AG04450 (cell line): Measurements from ENCODE around the gene DCAF7. TPM values are rescaled to one million over a fixed set of nuclear protein-coding genes. Genes with fewer than 3 reads are reported as not detected.

Source experiments
- CTCF ChIA-PET: fragments of 300-600, 350-600 bp; formaldehyde crosslinking; extraction: SDS; loops from one replicate; lab custom pipeline; 2022; ENCODE audit warnings: antibody characterized with exemption, inconsistent platforms; lab: Charles Lee
- POLR2A ChIA-PET: fragments of 350-600 bp; formaldehyde crosslinking; extraction: SDS; loops from one replicate; lab custom pipeline; 2021; ENCODE audit warnings: antibody characterized with exemption, inconsistent platforms; lab: Yijun Ruan, JAX
- DNase-seq: peaks from one replicate; pipeline ENCODE4 v3.0.0-alpha.2; 2011; ENCODE audit warnings: low read depth, low spot score
- H3K27ac ChIP-seq: one replicate; pipeline ENCODE4 v1.5.1; 2012; ENCODE audit warnings: low read depth, low read length, control low read depth
- H3K27me3 ChIP-seq: one replicate; pipeline ENCODE4 v1.6.0; 2012; ENCODE audit warnings: low read length; ENCODE audit not compliant: control insufficient read depth, insufficient read depth
- H3K4me3 ChIP-seq: 2 replicates; pipeline ENCODE4 v1.5.1; 2011; ENCODE audit warnings: mild to moderate bottlenecking, low read depth, low read length, control low read depth
- H3K9me3 ChIP-seq: 2 replicates; pipeline ENCODE4 v1.5.1; 2012; ENCODE audit warnings: low read length; ENCODE audit not compliant: control insufficient read depth, insufficient read depth
- CTCF ChIP-seq: IDR thresholded peaks from 2 replicates; pipeline ENCODE4 v1.5.1; 2011; ENCODE audit warnings: low read depth, low read length, control low read depth, inconsistent platforms
- polyA plus RNA-seq: library from polyadenylated mRNA; depleted of rRNA; stranded (reverse); fragments of >200 nt; gene quantifications from 2 replicates; pipeline ENCODE4 v1.2.3, GENCODE V29; 2011

DCAF7 gene
- polyA plus RNA-seq, 1 experiment, result 50.4 TPM

DNA sequence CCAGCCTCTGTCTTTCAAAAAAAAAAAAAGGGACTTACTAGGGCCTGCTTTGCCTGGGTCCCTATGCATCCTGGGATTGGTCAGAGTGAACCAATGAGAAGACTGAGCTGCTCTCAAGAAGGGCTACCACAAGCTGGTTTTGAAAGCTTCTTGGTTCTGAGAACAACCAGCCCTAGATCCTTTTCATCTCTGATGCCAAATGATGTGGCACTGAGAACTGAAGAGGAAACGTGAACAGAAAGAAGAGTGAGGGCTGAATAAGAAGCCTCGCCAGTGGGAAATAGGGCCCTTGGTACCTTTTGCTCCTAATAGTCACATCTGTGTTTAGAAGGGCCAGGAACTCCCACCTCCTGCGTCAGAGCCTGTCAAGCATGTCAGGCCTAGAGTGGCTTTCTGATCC is 61.1 kb downstream of the DCAF7 start:
- ChIA-PET POLR2A (interaction anchor here (0.9 to 1.2 kb wide), 2 partner anchors 11 to 186 kb away, joined by 3 to 4 read pairs; partner anchors contain the start of gene MAP3K3), CTCF (interaction anchor here (0.6 to 10.8 kb wide), 49 partner anchors 7 to 527 kb away, joined by 3 to 296 read pairs (median 5); partner anchors contain the start of genes DCAF7, MAP3K3 and TACO1)
- H3K27me3 ChIP-seq, result no peaks in the 10 kb centered on the region
- no peak overlapping the region for H3K27ac ChIP-seq
- DNase-seq, result no peak
- H3K9me3 ChIP-seq, result no peaks in the 10 kb centered on the region
- no peak overlapping the region for H3K4me3 ChIP-seq
- TF ChIP-seq CTCF, result no peak

DNA sequence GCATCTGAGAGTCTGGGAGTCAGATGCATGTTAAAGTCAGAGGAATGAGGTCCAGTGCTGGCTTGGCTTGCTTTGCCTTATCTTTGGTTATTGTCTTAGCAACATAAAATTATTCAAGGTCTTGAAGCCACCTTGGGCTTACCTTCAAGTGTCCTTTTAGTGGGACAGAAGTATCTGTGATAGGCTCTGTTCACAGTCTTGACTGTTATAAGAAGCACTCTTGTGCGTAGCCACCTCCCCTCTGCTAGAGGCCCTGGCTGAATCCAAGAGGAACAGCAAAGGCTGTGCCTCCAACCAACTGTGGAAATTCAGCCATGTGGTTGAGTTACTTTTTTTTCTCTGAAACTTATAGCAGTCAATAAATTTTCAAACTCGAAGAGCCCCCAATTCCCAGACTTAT is 63.4 kb downstream of the DCAF7 start:
- Histone ChIP-seq H3K9me3 (no peaks in the 10 kb centered on the region), H3K27ac (no peak overlapping the region), H3K27me3 (no peaks in the 10 kb centered on the region), H3K4me3 (no peak overlapping the region)
- DNase-seq, result no peak
- ChIA-PET POLR2A (no interaction called here), CTCF (interaction anchor here (0.6 to 10.8 kb wide), 3 partner anchors 137 to 186 kb away, joined by 3 to 296 read pairs (median 4); no protein-coding TSS in a partner anchor)
- TF ChIP-seq CTCF, result no peak

- DNase-seq, result no peak
Observed at GRCh38 chr17:63621229-63621683, 71.0 kb downstream of the DCAF7 start.

GRCh38 chr17:63621684-63622573 is 71.7 kb downstream of the DCAF7 start, which contains the start of gene MAP3K3:
TSS of gene MAP3K3 (plus strand) at chr17:63622417. CDS start at chr17:63622760, 343 bp downstream.
- POLR2A ChIA-PET, result interaction anchor here (0.6 to 1.7 kb wide), 29 partner anchors 10 to 1435 kb away, joined by 3 to 11 read pairs (median 4); partner anchors contain the start of genes CCDC47, DCAF7, GNA13 and TACO1
- H3K27ac ChIP-seq, result peak within 1 kb of the TSS; percentile 65
- peak; percentile 100 for DNase-seq
- CTCF ChIA-PET, result interaction anchor here (0.7 to 2.7 kb wide), 6 partner anchors 8 to 204 kb away, joined by 3 to 33 read pairs (median 4); partner anchors contain the start of gene TACO1
- peak within 1 kb of the TSS; percentile 75 for H3K4me3 ChIP-seq
- H3K9me3 ChIP-seq, result no peaks in the 10 kb centered on the region
- peak; percentile 17; the same call in 1 of the 2 replicates for TF ChIP-seq CTCF
- H3K27me3 ChIP-seq, result no peaks in the 10 kb centered on the region

More at GRCh38 chr17:63621229-63621683, 71.0 kb downstream of the DCAF7 start:
- Histone ChIP-seq H3K27me3 (no peaks in the 10 kb centered on the region), H3K4me3 (peak overlapping the region; percentile 75), H3K27ac (peak overlapping the region; percentile 61), H3K9me3 (no peaks in the 10 kb centered on the region)
- ChIA-PET POLR2A (interaction anchor here (0.9 to 1.7 kb wide), 6 partner anchors 12 to 222 kb away, joined by 3 to 10 read pairs (median 6); partner anchors contain the start of genes CCDC47 and TACO1), CTCF (interaction anchor here (0.7 to 2.7 kb wide), 5 partner anchors 9 to 196 kb away, joined by 3 to 33 read pairs (median 5); partner anchors contain the start of gene TACO1)
- TF ChIP-seq CTCF, result no peak
